Measurements from ENCODE around the gene RTRAF. TPM values are rescaled to one million over a fixed set of nuclear protein-coding genes. Genes with fewer than 3 reads are reported as not detected.

The RTRAF gene
- polyA plus RNA-seq, 1 experiment = 205 TPM

DNA sequence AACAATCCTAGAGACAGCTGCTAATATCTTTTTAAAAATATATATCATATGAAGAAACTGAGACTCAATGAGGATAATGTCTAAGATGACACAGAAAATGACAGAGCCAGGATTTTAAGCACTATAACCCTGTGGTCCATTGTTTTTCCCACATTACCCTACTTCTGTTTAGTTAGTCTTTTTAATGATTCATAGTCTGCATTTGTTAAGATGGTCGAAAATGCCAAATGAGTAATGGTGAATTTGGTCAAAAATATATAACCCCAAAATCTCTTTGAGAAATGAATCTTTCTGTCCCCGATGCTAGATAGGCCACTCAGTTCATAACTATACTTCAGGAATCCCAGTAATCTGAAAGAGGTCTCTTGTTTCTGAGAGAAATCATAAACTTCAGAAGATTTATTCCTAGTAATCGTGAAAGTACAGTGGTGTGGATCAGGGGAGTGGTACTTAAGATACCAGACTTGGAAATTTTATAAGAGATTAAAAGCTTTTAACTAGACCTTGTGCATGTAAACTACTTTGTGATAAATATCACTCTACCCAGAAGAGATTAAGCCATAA is 10.8 kb downstream of the RTRAF start:
- H3K36me3 ChIP-seq (ENCODE audit: control insufficient read depth, insufficient read depth, low read length) = peaks cover 9% of the 10 kb centered on the region
- TF ChIP-seq, protein P1, sequence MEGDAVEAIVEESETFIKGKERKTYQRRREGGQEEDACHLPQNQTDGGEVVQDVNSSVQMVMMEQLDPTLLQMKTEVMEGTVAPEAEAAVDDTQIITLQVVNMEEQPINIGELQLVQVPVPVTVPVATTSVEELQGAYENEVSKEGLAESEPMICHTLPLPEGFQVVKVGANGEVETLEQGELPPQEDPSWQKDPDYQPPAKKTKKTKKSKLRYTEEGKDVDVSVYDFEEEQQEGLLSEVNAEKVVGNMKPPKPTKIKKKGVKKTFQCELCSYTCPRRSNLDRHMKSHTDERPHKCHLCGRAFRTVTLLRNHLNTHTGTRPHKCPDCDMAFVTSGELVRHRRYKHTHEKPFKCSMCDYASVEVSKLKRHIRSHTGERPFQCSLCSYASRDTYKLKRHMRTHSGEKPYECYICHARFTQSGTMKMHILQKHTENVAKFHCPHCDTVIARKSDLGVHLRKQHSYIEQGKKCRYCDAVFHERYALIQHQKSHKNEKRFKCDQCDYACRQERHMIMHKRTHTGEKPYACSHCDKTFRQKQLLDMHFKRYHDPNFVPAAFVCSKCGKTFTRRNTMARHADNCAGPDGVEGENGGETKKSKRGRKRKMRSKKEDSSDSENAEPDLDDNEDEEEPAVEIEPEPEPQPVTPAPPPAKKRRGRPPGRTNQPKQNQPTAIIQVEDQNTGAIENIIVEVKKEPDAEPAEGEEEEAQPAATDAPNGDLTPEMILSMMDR (IDR thresholded peaks at IDR 0.05; ENCODE audit: insufficient read depth, low read depth, low read length) = no peak
- H3K4me3 ChIP-seq (ENCODE audit: low read depth, low read length) = no peak overlapping the region
- ChIA-PET CTCF (interaction anchor here (1.3 kb wide), 1 partner anchor 44 kb away, joined by 6 read pairs; no protein-coding TSS in a partner anchor), POLR2A (no interaction called here)
- no peak for DNase-seq (ENCODE audit: low read depth)
- no peaks in the 10 kb centered on the region for H3K27me3 ChIP-seq (ENCODE audit: control insufficient read depth, insufficient read depth, low read length)

DNA sequence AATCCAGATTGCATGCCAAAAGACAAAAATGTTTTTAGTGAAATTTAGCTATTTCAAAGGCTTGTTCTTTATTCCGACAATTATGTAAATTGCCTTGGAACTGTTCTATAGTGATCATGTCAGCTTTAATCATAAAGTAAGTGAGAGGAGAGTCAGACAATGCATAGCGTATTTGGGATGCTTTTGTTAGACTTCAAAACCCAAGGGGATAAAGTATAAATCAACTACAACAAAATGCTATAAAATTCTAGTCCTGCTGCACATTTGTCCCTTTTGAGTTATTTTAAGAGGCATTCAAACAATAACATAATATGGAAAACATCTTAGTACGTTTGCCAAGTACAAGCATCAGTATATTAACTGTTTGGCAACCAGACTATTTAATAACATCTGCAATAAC is 11.3 kb downstream of the RTRAF start:
- no peak overlapping the region for H3K4me3 ChIP-seq (ENCODE audit: low read depth, low read length)
- peaks cover 12% of the 10 kb centered on the region for H3K36me3 ChIP-seq (ENCODE audit: control insufficient read depth, insufficient read depth, low read length)
- no peaks in the 10 kb centered on the region for H3K27me3 ChIP-seq (ENCODE audit: control insufficient read depth, insufficient read depth, low read length)
- ChIA-PET CTCF (no interaction called here), POLR2A (no interaction called here)
- no peak for DNase-seq (ENCODE audit: low read depth)
- TF ChIP-seq, protein P1 (IDR thresholded peaks at IDR 0.05; ENCODE audit: insufficient read depth, low read depth, low read length) = no peak

DNA sequence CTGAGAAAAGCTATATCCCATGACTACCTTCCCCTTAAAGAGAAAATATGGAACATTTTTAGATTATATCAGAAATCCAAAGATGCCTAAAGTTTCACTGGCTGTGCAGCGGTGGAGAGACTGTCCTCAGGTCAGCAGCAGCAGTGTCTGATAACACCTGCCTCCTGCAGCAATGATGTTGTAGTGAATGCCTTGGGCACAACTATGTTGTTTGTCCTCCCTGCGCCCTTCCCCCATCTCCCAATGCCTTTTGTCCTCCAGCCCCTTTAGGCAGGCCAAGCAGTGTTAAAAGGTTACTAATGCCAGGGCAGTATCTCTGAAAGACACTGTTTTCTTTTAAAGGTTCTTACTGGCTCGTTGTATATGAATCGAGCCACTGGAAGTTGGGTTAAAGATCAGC is 13.2 kb downstream of the RTRAF start:
- ChIA-PET CTCF (interaction anchor here (0.9 to 2.3 kb wide), 3 partner anchors 14 to 130 kb away, joined by 3 to 10 read pairs (median 3); no protein-coding TSS in a partner anchor), POLR2A (interaction anchor here (0.6 kb wide), 2 partner anchors 70 to 268 kb away, joined by 3 read pairs; no protein-coding TSS in a partner anchor)
- H3K4me3 ChIP-seq (ENCODE audit: low read depth, low read length) = no peak overlapping the region
- H3K36me3 ChIP-seq (ENCODE audit: control insufficient read depth, insufficient read depth, low read length) = peaks cover 16% of the 10 kb centered on the region
- DNase-seq (ENCODE audit: low read depth) = no peak
- TF ChIP-seq, protein P1 (IDR thresholded peaks at IDR 0.05; ENCODE audit: insufficient read depth, low read depth, low read length) = no peak
- H3K27me3 ChIP-seq (ENCODE audit: control insufficient read depth, insufficient read depth, low read length) = no peaks in the 10 kb centered on the region

DNA sequence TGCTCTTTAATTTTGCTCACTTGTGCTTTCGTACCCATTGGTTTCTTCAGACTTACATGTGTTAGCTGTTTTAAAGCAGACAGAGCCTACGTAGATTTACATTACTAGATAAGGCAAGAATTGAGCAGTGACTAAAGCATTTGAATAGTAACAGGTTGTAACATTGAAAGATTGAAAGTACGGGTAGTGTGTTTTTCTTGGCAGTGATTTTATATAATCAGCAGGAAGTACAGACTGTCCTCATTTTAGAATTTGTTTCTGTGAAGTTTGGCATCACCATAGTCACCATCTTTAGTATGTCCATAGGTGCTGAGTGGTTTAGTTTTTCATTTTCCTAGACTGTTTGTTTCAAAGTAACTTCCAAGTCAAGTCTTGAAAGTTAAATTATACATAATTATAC is 14.0 kb downstream of the RTRAF start:
- no peaks in the 10 kb centered on the region for H3K27me3 ChIP-seq (ENCODE audit: control insufficient read depth, insufficient read depth, low read length)
- peaks cover 20% of the 10 kb centered on the region for H3K36me3 ChIP-seq (ENCODE audit: control insufficient read depth, insufficient read depth, low read length)
- TF ChIP-seq, protein P1 (IDR thresholded peaks at IDR 0.05; ENCODE audit: insufficient read depth, low read depth, low read length) = no peak
- H3K4me3 ChIP-seq (ENCODE audit: low read depth, low read length) = no peak overlapping the region
- CTCF ChIA-PET = interaction anchor here (0.9 to 2.3 kb wide), 2 partner anchors 13 to 129 kb away, joined by 3 to 10 read pairs; no protein-coding TSS in a partner anchor
- no peak for DNase-seq (ENCODE audit: low read depth)
- POLR2A ChIA-PET = no interaction called here

DNA sequence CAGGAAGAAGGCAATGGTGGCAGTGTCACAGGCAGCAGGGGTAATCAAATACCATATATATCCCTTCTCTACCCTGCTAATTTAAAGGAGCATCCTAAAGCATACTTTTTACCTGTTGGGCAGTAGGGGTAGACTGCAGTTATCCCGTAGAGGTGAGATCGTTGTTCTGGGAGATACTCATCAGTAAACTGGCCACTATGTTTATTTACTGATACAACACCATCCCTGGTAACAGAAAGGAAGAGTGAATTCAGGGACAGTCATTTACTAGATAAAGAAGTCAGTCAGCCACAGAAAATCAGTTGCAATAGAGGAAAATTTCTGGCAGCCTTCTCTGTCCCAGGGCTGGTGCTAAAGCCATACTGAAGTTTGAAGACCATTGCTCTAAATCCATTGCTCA is 16.3 kb downstream of the RTRAF start:
- TF ChIP-seq, protein P1 (IDR thresholded peaks at IDR 0.05; ENCODE audit: insufficient read depth, low read depth, low read length) = no peak
- no peak for DNase-seq (ENCODE audit: low read depth)
- H3K4me3 ChIP-seq (ENCODE audit: low read depth, low read length) = no peak overlapping the region
- H3K27me3 ChIP-seq (ENCODE audit: control insufficient read depth, insufficient read depth, low read length) = no peaks in the 10 kb centered on the region
- peaks cover 20% of the 10 kb centered on the region for H3K36me3 ChIP-seq (ENCODE audit: control insufficient read depth, insufficient read depth, low read length)
- CTCF ChIA-PET = interaction anchor here (0.7 to 1.0 kb wide), 3 partner anchors 11 to 66 kb away, joined by 3 to 4 read pairs (median 3); no protein-coding TSS in a partner anchor
- POLR2A ChIA-PET = no interaction called here

All from BJ (cell line).